Fibroblast of lung (primary cell): ENCODE measurements around the gene ACD. TPM values are rescaled to one million over a fixed set of nuclear protein-coding genes. Genes with fewer than 3 reads are reported as not detected.

Experiments used
- DNase-seq, 2 donors: peaks; one replicate each; pipeline versions ENCODE4 v3.0.0 to v3.0.0-alpha.2; 2010; ENCODE audit warnings: low read depth in 2 of 2
- H2AFZ ChIP-seq: 2 replicates; pipeline ENCODE4 v1.5.1; 2012; ENCODE audit warnings: low read length, control low read depth, inconsistent platforms
- H3K27ac ChIP-seq: 2 replicates; pipeline ENCODE4 v1.5.1; 2011; ENCODE audit warnings: low read length, control low read depth; ENCODE audit not compliant: insufficient read depth
- H3K27me3 ChIP-seq: 2 replicates; pipeline ENCODE4 v1.5.1; 2011; ENCODE audit warnings: mild to moderate bottlenecking, low read length; ENCODE audit not compliant: control insufficient read depth, insufficient read depth
- H3K36me3 ChIP-seq: 2 replicates; pipeline ENCODE4 v1.5.1; 2011; ENCODE audit warnings: low read length; ENCODE audit not compliant: control insufficient read depth, insufficient read depth
- H3K4me1 ChIP-seq: 2 replicates; pipeline ENCODE4 v1.5.1; 2011; ENCODE audit warnings: low read length; ENCODE audit not compliant: control insufficient read depth, insufficient read depth; ENCODE audit errors: extremely low read depth
- H3K4me2 ChIP-seq: 2 replicates; pipeline ENCODE4 v1.5.1; 2011; ENCODE audit warnings: low read length, control low read depth; ENCODE audit not compliant: insufficient read depth; ENCODE audit errors: extremely low read depth
- H3K4me3 ChIP-seq, 4 experiments: fragments of 200-600 bp in 1 of 4; sonication (generic) in 1 of 4; replicated peaks in 1 of 4; 2 replicates each; pipeline ENCODE4 v1.5.1; 2011 to 2016; ENCODE audit warnings: low read length in 4 of 4, low read depth in 3 of 4, mild to moderate bottlenecking in 3 of 4, control low read depth in 2 of 4, inconsistent platforms in 1 of 4, mixed read lengths in 1 of 4; ENCODE audit not compliant: insufficient read depth in 1 of 4; ENCODE audit errors: control extremely low read depth in 1 of 4
- H3K79me2 ChIP-seq: 2 replicates; pipeline ENCODE4 v1.5.1; 2012; ENCODE audit warnings: mild to moderate bottlenecking, low read length, inconsistent platforms; ENCODE audit not compliant: control insufficient read depth, insufficient read depth
- H3K9ac ChIP-seq: 2 replicates; pipeline ENCODE4 v1.5.1; 2011; ENCODE audit warnings: mild to moderate bottlenecking, low read length, control low read depth; ENCODE audit not compliant: insufficient read depth
- H3K9me3 ChIP-seq: 2 replicates; pipeline ENCODE4 v1.5.1; 2012; ENCODE audit warnings: low read depth, low read length; ENCODE audit not compliant: control insufficient read depth, insufficient read depth
- H4K20me1 ChIP-seq: 2 replicates; pipeline ENCODE4 v1.5.1; 2011; ENCODE audit warnings: low read length; ENCODE audit not compliant: control insufficient read depth, insufficient read depth; ENCODE audit errors: extremely low read depth
- EZH2 ChIP-seq: IDR thresholded peaks from 2 replicates; pipeline ENCODE4 v1.5.1; 2012; ENCODE audit warnings: low read length, control low read depth, mild to moderate bottlenecking; ENCODE audit errors: missing control alignments
- polyA plus RNA-seq, 2 donors: library from polyadenylated mRNA; depleted of rRNA in 1 of 2; stranded (reverse) in 1 of 2; unstranded in 1 of 2; fragments of >200 nt; gene quantifications; 2 replicates each; pipeline ENCODE4 v1.2.1, GENCODE V29; 2011 to 2012; ENCODE audit warnings: missing spikeins in 1 of 2
- total RNA-seq: library from RNA; depleted of rRNA; stranded (reverse); fragments of >200 nt; gene quantifications from 2 replicates; pipeline ENCODE4 v1.2.1, GENCODE V29; 2014
- TF ChIP-seq, protein P1 (sequence below), 2 donors: IDR thresholded peaks in 1 of 2; conservative IDR thresholded peaks in 1 of 2; 1 replicate in 1 of 2; 2 replicates in 1 of 2; pipeline ENCODE4 v1.5.1; 2011 to 2012; ENCODE audit warnings: low read length in 2 of 2, control low read depth in 1 of 2, inconsistent platforms in 1 of 2, low read depth in 1 of 2, mild to moderate bottlenecking in 1 of 2

Gene ACD
- total and polyA plus RNA-seq, 2 donors (not counting 1 experiment from before 2014, with no cell fraction given): 7.9 to 9.2 TPM

DNA sequence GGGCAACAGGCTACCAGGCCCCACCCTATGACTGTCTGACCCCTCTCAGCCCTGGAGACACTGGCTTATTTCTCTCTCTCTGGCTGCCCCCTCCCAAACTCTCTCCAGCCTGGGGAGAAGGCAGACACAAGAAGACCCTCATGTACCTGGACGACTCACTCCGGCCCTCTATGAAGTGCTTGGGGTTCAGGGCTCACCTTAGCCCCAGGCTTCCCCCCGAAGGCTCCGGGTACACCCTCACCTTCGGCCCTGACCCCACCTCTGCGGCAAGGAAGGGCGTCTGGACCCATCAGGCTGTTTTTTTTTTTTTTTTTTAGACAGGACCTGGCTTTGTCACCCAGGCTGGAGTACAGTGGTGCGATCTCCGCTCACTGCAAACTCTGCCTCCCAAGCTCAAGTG lies 16.0 kb downstream of the ACD start:
- TF ChIP-seq, protein P1, sequence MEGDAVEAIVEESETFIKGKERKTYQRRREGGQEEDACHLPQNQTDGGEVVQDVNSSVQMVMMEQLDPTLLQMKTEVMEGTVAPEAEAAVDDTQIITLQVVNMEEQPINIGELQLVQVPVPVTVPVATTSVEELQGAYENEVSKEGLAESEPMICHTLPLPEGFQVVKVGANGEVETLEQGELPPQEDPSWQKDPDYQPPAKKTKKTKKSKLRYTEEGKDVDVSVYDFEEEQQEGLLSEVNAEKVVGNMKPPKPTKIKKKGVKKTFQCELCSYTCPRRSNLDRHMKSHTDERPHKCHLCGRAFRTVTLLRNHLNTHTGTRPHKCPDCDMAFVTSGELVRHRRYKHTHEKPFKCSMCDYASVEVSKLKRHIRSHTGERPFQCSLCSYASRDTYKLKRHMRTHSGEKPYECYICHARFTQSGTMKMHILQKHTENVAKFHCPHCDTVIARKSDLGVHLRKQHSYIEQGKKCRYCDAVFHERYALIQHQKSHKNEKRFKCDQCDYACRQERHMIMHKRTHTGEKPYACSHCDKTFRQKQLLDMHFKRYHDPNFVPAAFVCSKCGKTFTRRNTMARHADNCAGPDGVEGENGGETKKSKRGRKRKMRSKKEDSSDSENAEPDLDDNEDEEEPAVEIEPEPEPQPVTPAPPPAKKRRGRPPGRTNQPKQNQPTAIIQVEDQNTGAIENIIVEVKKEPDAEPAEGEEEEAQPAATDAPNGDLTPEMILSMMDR (conservative IDR thresholded peaks at IDR 0.05 in 1 of 2, IDR thresholded peaks at IDR 0.05 in 1 of 2; ENCODE audit: low read depth in 1 of 2, low read length in 2 of 2): no peak
- TF ChIP-seq EZH2: no peak
- H2AFZ ChIP-seq: no peak overlapping the region
- no peaks in the 10 kb centered on the region for H4K20me1 ChIP-seq

DNA sequence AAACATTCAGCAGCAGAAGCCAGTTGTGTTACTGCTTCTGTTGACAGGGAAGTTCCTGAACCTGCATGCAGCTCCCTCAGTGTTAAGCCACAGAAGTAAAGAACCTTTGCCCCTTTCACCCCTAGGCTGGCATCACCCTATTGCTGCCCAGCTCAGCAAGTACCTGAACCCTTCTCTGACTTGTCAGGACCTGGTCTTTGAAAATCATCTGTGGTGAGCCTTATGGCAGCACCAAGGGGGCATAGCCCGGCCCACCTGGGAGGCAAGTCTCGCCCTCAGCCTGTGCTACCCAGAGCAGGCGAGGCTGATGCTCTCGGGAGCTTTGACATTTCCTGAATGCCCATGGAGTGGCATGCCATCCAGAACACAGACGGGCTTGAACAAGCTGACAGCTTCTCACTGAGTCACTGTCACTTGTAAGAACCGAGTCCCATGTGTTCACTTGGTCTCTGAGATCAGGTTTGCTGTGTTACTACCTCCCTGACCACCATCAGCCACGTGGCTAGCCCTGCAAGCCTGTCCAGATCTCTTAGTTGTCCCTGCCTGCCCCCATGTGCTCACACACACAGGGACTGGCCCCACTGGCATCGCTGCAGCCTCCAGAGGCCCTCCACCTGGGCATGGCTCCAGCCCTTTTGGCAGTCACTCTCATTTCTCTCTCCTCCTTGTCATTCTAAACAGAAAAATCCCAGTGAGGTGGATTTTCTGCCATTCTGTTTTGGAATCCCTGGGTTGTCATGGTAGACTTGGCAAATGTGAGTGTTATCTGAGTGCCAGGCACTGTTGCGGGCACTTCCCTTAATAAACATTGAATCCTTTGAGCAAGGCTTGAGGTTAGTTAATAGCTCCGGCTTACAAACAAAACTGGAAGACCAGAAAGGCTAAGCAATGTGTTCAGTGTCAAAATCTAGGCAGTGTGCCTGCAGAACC lies 18.0 kb downstream of the ACD start:
- DNase-seq: peak; percentile 34 to 40
- no peaks in the 10 kb centered on the region for H3K9me3 ChIP-seq
- H3K79me2 ChIP-seq: no peaks in the 10 kb centered on the region
- H3K4me2 ChIP-seq: no peak overlapping the region
- no peak overlapping the region for H3K27ac ChIP-seq
- H3K4me3 ChIP-seq: no peak overlapping the region
- H4K20me1 ChIP-seq: no peaks in the 10 kb centered on the region
- H3K36me3 ChIP-seq: no peaks in the 10 kb centered on the region
- peaks cover 14% of the 10 kb centered on the region for H3K27me3 ChIP-seq
- no peaks in the 10 kb centered on the region for H3K4me1 ChIP-seq
- no peak overlapping the region for H3K9ac ChIP-seq
- no peak for TF ChIP-seq EZH2
- TF ChIP-seq, protein P1 (conservative IDR thresholded peaks at IDR 0.05 in 1 of 2, IDR thresholded peaks at IDR 0.05 in 1 of 2; ENCODE audit: low read depth in 1 of 2, low read length in 2 of 2): no peak
- H2AFZ ChIP-seq: no peak overlapping the region

More for the DNA sequence above, 16.0 kb downstream of the ACD start:
- Histone ChIP-seq H3K79me2 (no peaks in the 10 kb centered on the region), H3K4me3 (no peak overlapping the region), H3K9me3 (no peaks in the 10 kb centered on the region), H3K9ac (no peak overlapping the region), H3K4me1 (no peaks in the 10 kb centered on the region), H3K4me2 (no peak overlapping the region), H3K36me3 (no peaks in the 10 kb centered on the region), H3K27me3 (peaks cover 31% of the 10 kb centered on the region), H3K27ac (no peak overlapping the region)
- no peak for DNase-seq

DNA sequence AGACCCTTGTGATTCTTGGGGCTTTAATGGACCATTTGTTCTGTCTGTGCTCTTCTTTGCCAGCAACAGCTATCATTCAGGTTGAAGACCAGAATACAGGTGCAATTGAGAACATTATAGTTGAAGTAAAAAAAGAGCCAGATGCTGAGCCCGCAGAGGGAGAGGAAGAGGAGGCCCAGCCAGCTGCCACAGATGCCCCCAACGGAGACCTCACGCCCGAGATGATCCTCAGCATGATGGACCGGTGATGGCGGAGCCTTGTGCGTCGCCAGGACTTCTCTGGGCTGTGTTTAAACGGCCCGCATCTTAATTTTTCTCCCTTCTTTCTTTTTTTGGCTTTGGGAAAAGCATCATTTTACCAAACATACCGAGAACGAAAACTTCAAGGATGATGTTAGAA lies 22.4 kb downstream of the ACD start:
- Histone ChIP-seq H3K4me3 (no peak overlapping the region), H3K9ac (no peak overlapping the region), H3K9me3 (no peaks in the 10 kb centered on the region), H3K4me2 (no peak overlapping the region), H3K27me3 (no peaks in the 10 kb centered on the region), H3K79me2 (no peaks in the 10 kb centered on the region), H2AFZ (no peak overlapping the region), H3K4me1 (no peaks in the 10 kb centered on the region), H4K20me1 (no peaks in the 10 kb centered on the region), H3K36me3 (no peaks in the 10 kb centered on the region), H3K27ac (no peak overlapping the region)
- DNase-seq: no peak
- TF ChIP-seq, protein P1 (conservative IDR thresholded peaks at IDR 0.05 in 1 of 2, IDR thresholded peaks at IDR 0.05 in 1 of 2; ENCODE audit: low read depth in 1 of 2, low read length in 2 of 2): no peak
- TF ChIP-seq EZH2: no peak
